Uterus (tissue), 4 donors: Measurements from ENCODE around the gene NME2. TPM values are rescaled to one million over a fixed set of nuclear protein-coding genes. Genes with fewer than 3 reads are reported as not detected.

Source experiments
- DNase-seq, 2 donors: peaks; one replicate each; pipeline ENCODE4 v3.0.0-alpha.2; 2019 to 2020
- H3K27ac ChIP-seq, 2 donors: fragments of 200-600 bp; sonication (generic); 1 replicate in 1 of 2; 2 replicates in 1 of 2; pipeline ENCODE4 v1.5.1; 2016 to 2018
- H3K27me3 ChIP-seq, 2 donors: fragments of 200-600 bp; sonication (generic); one replicate each; pipeline ENCODE4 v1.5.1; 2018 to 2019; ENCODE audit warnings: control low read depth in 1 of 2
- H3K36me3 ChIP-seq, 2 donors: fragments of 200-600 bp; sonication (generic); one replicate each; pipeline ENCODE4 v1.5.1; 2019; ENCODE audit warnings: control low read depth in 1 of 2
- H3K4me1 ChIP-seq, 2 donors: fragments of 200-600 bp; sonication (generic); one replicate each; pipeline ENCODE4 v1.5.1; 2018 to 2019; ENCODE audit warnings: control low read depth in 1 of 2
- H3K4me3 ChIP-seq, 2 donors: fragments of 200-600 bp; sonication (generic); 1 replicate in 1 of 2; 2 replicates in 1 of 2; pipeline ENCODE4 v1.5.1; 2018 to 2019; ENCODE audit warnings: mild to moderate bottlenecking in 1 of 2
- H3K9me3 ChIP-seq, 2 donors: fragments of 200-600 bp; sonication (generic); one replicate each; pipeline ENCODE4 v1.5.1; 2019; ENCODE audit warnings: control low read depth in 1 of 2
- POLR2A ChIP-seq, 2 donors: fragments of 450-650 bp; IDR thresholded peaks; one replicate each; pipeline ENCODE4 v1.6.1; 2016; ENCODE audit warnings: antibody characterized with exemption in 2 of 2, mild to moderate bottlenecking in 1 of 2, moderate library complexity in 1 of 2
- intact Hi-C: fragments of 100-400 bp; cut with DNase I; formaldehyde crosslinking; loops from one replicate; pipeline ENCODE4 v1.15.1; 2023; ENCODE audit warnings: low total_unique reads
- total RNA-seq, 4 donors: library from RNA; depleted of rRNA in 3 of 4; stranded (reverse); fragments of >200 nt in 3 of 4; gene quantifications; one replicate each; pipeline versions ENCODE4 v1.1.0 to v1.2.4, GENCODE V29; 2014 to 2023
- TF ChIP-seq, protein P1 (sequence below), 4 experiments: fragments of 200-600 bp in 2 of 4; fragments of 450-650 bp in 2 of 4; sonication (generic) in 2 of 4; IDR thresholded peaks; one replicate each; pipeline ENCODE4 v1.5.1; 2016 to 2019; ENCODE audit warnings: antibody characterized with exemption in 4 of 4, mild to moderate bottlenecking in 2 of 4, moderate library complexity in 1 of 4
- donor health status: DM: yes; HTN: yes; CAD: no.

NME2 gene
- total RNA-seq, 4 donors from 2014 or later = 195 to 656 (median 287) TPM

DNA sequence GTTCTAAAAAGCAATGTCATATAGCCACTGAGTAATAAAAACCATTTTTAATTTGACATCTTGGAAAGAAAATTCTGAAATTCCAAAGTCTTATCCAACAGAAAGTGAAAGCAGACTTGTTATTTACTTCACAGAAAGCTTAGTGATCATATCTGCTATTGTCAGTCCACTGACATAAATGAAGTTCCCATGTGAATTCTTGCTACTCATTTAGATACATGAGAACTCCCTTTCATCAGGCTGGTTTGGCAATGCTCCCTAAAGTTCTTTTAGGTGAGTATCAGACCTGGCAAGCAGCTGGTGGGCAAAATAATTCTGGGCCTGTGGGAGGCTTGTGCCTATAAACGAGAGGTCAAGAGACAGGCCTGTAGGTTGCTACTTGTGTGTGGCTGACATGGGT lies 23.4 kb downstream of the NME2 start:
- no peaks in the 10 kb centered on the region for H3K27me3 ChIP-seq
- H3K36me3 ChIP-seq = no peaks in the 10 kb centered on the region
- H3K4me3 ChIP-seq = no peak overlapping the region

DNA sequence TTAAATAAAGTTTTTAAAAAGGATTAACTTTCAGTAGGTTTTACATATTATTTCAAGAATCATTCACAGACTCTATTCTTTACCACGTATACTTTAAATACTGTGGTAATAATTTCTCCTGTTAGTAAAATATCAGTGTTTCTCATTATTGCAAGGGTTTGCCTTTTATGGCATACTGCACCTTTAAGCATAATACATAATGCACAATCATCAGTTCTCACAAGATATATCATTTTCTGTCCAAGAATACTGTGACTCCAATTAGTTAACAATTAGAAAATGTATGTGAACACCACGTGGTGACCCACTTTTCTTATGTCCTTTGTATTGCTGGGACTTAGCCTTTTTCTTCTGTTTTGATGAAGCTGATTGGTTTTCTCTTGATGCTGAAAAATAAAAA lies 25.7 kb downstream of the NME2 start:
- Histone ChIP-seq H3K36me3 (no peaks in the 10 kb centered on the region), H3K27me3 (no peaks in the 10 kb centered on the region), H3K27ac (no peak overlapping the region), H3K4me3 (no peak overlapping the region), H3K9me3 (no peaks in the 10 kb centered on the region), H3K4me1 (no peaks in the 10 kb centered on the region)
- no peak for DNase-seq
- TF ChIP-seq, protein P1, sequence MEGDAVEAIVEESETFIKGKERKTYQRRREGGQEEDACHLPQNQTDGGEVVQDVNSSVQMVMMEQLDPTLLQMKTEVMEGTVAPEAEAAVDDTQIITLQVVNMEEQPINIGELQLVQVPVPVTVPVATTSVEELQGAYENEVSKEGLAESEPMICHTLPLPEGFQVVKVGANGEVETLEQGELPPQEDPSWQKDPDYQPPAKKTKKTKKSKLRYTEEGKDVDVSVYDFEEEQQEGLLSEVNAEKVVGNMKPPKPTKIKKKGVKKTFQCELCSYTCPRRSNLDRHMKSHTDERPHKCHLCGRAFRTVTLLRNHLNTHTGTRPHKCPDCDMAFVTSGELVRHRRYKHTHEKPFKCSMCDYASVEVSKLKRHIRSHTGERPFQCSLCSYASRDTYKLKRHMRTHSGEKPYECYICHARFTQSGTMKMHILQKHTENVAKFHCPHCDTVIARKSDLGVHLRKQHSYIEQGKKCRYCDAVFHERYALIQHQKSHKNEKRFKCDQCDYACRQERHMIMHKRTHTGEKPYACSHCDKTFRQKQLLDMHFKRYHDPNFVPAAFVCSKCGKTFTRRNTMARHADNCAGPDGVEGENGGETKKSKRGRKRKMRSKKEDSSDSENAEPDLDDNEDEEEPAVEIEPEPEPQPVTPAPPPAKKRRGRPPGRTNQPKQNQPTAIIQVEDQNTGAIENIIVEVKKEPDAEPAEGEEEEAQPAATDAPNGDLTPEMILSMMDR (IDR thresholded peaks at IDR 0.05) = no peak
- no peak for TF ChIP-seq POLR2A (IDR thresholded peaks at IDR 0.05)
- intact Hi-C loops = no loop called here

More for the DNA sequence above, 23.4 kb downstream of the NME2 start:
- no peak for DNase-seq
- H3K4me1 ChIP-seq = no peaks in the 10 kb centered on the region
- no peaks in the 10 kb centered on the region for H3K9me3 ChIP-seq
- intact Hi-C loops = no loop called here
- TF ChIP-seq POLR2A (IDR thresholded peaks at IDR 0.05) = no peak
- TF ChIP-seq, protein P1 (IDR thresholded peaks at IDR 0.05) = no peak
- H3K27ac ChIP-seq = no peak overlapping the region

DNA sequence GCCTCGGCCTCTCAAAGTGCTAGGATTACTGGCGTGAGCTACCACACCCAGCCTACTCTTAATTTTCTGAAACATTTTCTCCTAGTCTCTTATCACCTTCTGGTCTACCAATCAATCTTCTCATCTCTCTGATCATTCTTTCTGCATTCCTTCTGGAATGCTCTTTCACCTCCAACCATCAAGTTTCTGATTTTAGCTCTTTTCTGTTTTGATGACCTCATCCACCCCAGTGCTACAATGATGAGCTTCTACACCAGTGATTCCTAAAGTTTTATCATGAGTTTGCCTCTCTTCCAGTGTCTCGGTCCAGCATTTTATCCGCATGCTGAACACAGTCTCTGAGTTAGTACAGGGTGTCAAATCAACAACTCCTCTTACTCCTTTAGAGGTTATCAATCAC lies 31.5 kb downstream of the NME2 start:
- H3K36me3 ChIP-seq = no peaks in the 10 kb centered on the region
- intact Hi-C loops = no loop called here

DNA sequence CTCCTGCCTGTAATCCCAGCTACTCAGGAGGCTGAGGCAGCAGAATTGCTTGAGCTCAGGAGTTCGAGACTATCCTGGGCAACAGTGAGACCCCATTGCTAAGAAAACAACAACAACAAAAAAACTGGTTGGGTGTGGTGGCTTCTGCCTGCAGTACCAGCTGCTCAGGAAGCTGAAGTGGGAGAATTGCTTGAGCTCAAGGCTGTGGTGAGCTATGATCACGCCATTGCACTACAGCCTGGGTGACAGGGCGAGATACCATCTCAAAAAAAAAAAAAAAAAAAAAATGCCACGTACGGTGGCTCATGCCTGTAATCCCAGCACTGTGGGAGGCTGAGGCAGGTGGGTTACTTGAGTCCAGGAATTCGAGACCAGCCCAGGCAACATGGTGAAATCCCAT lies 34.1 kb downstream of the NME2 start:
- no peaks in the 10 kb centered on the region for H3K27me3 ChIP-seq
- TF ChIP-seq POLR2A (IDR thresholded peaks at IDR 0.05) = no peak
- TF ChIP-seq, protein P1 (IDR thresholded peaks at IDR 0.05) = no peak
- H3K4me3 ChIP-seq = no peak overlapping the region
- no peaks in the 10 kb centered on the region for H3K36me3 ChIP-seq
- intact Hi-C loops = no loop called here
- no peak for DNase-seq
- H3K4me1 ChIP-seq = no peaks in the 10 kb centered on the region
- no peak overlapping the region for H3K27ac ChIP-seq
- no peaks in the 10 kb centered on the region for H3K9me3 ChIP-seq

More for the DNA sequence above, 31.5 kb downstream of the NME2 start:
- Histone ChIP-seq H3K4me1 (no peaks in the 10 kb centered on the region), H3K4me3 (no peak overlapping the region), H3K27ac (no peak overlapping the region), H3K27me3 (no peaks in the 10 kb centered on the region), H3K9me3 (no peaks in the 10 kb centered on the region)
- TF ChIP-seq POLR2A (IDR thresholded peaks at IDR 0.05) = no peak
- TF ChIP-seq, protein P1 (IDR thresholded peaks at IDR 0.05) = no peak
- no peak for DNase-seq

DNA sequence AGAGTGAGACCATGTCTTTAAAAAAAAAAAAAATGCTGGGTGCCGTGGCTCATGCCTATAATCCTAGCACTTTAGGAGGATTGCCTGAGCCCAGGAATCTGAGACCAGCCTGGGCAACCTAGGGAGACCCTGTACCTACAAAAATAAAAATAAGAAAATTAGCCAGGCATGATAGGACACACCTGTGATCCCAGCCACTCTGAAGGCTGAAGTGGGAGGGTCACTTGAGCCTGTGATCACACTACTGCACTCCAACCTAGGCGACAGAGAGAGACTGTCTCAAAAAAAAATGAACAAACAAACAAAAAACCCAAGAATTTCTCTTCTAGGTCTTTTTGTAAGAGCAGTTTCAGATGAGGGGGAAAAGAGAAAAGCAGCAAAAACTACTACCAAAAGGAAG lies 34.6 kb downstream of the NME2 start:
- intact Hi-C loops = no loop called here
- no peaks in the 10 kb centered on the region for H3K4me1 ChIP-seq
- no peaks in the 10 kb centered on the region for H3K27me3 ChIP-seq
- no peak overlapping the region for H3K4me3 ChIP-seq
- H3K9me3 ChIP-seq = no peaks in the 10 kb centered on the region
- no peak overlapping the region for H3K27ac ChIP-seq
- TF ChIP-seq, protein P1 (IDR thresholded peaks at IDR 0.05) = no peak
- no peak for TF ChIP-seq POLR2A (IDR thresholded peaks at IDR 0.05)
- DNase-seq = no peak
- no peaks in the 10 kb centered on the region for H3K36me3 ChIP-seq
